Measurements from ENCODE around the gene KCNT1.
A peak's percentile ranks its signal among the peaks of the same experiment; 100 is the strongest.

KCNT1 gene

DNA sequence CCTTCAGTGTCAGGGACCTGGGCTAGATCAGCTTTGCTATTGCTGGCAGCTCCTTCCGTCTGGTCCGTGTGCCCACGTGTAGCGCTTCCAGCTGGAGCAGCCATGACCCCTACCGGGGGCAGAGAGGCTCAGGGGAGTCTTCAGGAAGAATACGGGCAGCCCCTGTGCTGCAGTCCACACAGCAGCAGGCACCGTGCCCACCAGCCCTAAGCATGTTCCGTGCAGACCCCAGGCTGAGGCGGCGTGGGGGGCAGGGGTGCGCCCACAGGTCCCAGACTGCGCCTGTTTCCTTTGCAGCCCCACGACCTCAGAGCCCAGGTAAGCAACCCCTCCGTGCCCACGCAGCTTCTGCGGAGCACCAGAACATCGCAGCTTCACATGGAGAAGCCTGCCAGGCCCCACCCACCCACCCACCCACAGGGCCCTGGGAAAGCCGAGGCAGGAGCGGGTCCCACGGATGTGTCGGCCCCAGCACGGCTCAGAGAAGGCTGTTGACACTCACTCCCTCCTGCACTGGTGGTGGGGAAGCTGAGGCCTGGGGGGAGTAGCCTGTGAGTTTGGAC lies 83.1 kb downstream of the KCNT1 start:
- DNase-seq (ENCODE audit: low spot score) = no peak

DNA sequence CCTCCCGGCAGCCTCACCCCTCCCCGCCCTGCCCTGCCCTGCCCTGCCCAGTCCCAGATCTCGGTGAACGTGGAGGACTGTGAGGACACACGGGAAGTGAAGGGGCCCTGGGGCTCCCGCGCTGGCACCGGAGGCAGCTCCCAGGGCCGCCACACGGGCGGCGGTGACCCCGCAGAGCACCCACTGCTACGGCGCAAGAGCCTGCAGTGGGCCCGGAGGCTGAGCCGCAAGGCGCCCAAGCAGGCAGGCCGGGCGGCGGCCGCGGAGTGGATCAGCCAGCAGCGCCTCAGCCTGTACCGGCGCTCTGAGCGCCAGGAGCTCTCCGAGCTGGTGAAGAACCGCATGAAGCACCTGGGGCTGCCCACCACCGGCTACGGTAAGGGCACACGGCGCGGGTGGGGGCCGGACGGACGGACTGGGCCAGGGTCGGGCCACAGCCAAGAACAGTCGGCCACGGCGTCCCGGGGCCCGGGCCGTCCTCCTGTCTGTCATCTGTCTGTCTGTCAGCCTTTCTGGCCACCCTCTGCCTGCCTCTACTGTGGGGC lies 84.2 kb downstream of the KCNT1 start:
- DNase-seq (ENCODE audit: low spot score) = no peak

DNA sequence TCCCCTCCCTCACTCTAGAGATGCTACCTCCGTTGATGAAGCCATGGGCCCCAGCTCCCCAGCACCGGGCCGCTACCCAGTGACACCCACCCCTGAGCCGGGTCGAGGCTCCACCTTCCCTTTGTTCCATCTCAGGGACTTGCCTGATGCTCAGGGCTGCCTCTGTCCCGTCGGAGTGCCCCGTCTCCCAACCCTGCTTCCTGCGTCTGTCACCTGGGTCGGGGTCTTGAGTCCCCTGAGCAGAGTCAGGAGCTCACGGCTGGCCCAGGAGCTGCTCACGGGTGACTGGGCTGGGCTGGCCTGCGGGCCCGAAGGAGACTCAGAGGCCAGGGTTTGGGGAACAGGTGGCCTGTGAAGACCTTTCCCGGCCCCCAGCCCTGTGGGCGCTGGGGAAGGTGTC lies 85.3 kb downstream of the KCNT1 start:
- DNase-seq (ENCODE audit: low spot score) = no peak

DNA sequence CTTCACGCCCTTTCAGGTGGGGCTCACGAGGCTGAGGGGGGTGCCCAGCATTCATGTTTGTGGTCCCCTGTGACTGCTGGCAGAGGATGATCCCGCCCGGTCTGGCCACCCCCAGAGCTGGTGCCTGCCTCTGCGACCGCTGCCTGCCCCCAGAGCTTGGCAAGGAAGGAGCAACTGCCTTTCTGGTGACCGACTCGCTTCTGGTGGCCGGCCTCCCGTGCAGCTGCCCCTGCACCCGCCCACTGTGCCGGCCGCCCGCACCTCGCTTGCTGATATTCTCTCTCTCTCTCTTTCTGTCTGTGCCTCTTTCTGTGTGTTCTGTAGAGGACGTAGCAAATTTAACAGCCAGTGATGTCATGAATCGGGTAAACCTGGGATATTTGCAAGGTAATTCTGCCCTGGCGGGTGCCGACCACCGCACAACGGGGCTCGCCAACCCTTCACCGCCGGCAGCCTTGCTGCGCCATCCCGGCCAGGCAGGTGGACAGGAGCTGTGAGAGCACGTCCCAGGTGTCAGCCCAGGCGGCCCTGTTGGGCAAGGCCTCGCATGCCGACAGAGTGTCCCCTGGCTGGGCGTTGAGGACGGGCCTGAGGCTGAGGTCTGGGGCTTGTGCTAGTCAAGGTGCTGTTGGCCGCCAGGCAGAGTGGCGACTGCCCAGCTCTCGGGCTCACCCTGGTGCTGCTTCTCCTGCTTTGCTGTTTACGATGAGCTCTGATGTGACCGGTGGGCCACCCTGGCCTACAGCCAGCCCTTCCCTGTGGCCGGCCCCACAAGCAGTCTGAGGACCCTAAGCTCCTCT lies 86.0 kb downstream of the KCNT1 start:
- no peak for DNase-seq (ENCODE audit: low spot score)

DNA sequence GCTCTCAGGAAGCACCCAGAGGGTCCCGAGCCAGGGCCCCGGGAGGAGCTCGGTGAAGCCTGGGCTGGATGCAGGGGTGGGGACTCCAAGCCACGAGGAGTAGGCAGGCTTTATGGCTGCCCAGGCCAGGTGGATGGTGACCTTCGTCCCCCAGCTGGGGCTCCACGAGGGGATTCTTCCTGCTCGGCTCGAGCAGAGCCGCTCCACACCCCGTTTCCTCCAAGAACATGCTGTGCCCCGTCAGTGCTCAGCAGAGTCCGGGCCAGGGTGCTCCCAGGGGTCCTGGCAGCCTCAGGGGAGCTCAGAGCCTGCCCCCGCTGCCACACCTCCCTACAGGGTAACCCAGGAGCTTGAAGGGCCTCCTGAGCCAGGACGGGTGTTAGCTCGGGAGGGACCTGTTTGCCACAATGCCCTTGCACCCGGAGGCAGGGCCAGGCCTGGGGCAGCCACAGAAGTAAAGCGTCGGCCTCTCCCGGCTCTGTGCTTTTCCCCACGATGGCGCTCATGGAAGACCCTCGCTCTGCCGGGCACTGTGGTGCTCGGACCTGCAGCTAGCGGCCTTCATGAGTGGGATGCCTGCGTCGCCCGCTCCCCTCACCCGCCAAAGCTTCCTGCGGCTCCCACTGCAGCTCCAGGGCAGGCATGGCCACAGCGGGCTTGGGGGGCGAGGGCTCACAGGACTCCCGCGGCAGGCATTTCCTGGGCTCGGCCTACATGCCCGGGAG lies 86.8 kb downstream of the KCNT1 start:
- no peak for DNase-seq (ENCODE audit: low spot score)

DNA sequence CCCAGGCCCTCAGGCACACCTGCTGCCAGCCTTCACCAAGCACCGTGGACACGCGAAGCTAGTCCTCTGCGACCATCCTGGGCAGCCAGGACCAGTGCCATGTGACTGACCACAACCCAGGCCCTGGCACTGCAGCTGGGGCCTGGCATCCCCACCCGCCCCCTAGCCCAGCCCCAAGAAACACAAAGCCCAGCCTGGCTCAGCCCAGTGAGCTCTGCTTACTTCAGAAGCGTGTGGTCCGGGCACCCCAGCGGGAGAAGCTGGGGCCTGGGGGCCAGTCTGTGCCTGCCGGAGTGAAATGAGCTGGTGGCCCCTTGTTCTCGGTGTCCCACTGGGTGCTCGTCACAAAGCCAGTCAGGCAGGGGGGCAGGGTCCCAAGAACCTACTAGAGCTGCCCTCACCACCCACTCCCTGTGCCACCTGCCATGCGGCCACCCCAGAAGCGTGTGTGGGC lies 87.9 kb downstream of the KCNT1 start:
- DNase-seq (ENCODE audit: low spot score) = no peak

DNA sequence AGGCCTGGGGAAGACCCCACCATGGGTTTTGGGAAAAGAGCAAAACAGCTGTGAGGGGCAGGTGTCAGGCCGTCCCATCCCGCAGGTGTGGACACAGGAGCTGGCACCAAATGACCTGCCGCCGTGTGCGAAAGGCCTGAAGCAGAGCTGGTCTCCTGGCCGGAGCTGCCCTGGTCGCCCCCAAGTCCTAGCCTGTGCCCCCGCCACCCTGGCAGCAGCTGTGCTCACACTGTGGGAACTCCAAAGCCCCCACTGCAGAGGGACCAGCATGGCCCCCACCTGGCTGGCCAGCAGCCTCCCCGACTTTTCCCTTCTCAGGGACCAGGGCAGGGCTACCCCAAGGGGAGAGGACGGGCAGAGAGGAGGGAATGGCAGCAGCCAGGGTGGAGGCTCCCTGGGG lies 88.4 kb downstream of the KCNT1 start:
- no peak for DNase-seq (ENCODE audit: low spot score)

DNA sequence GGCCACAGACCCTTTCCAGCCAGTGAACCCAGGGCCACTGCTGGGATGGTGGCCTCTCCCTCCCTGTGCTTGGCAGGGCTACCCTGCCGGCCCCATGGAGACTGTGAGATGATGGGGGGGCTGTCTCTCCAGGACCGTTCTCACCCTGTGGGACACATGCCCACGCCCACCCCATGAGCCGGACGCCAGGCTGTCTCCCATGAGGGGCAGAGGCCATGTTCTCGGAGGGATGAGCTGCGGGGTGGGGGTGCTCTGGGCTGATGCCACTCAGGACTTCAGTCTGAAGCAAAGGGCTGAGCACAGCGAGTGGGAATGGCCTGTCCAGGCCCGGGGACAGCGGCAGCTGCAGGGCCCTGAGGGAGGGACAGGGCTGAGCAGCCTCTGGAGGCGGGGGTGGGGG lies 88.9 kb downstream of the KCNT1 start:
- DNase-seq (ENCODE audit: low spot score) = no peak

DNA sequence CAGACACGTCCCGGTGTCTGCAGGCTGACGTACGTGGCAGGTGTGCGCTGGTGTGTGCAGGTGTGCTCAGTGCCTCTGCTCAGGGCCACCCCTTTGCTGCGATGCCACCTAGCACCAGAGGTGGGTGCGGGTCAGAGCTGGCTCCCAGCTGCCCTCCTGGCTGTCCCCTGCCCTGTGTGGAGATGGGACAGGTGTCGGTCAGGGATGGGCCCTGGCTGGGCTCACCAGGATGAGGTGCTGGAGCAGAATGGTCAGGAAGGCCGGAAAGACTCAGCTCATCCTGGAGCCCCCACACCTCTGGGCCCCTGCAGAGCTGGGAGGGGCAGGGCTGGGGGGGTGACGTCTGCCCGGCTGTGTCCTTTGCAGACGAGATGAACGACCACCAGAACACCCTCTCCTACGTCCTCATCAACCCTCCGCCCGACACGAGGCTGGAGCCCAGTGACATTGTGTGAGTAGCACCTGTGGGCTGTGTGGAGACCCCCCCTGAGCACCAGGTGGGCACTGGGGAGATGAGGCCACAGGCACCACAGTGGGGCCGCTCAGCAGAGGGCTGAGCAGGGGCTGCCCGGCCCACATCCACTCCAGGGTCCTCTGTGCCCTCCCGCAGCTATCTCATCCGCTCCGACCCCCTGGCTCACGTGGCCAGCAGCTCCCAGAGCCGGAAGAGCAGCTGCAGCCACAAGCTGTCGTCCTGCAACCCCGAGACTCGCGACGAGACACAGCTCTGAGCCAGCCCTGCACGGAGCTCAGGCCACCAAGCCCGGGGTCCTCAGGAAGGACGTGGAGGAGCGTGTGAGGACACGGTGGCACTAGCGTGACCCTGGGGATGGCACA lies 89.7 kb downstream of the KCNT1 start:
- DNase-seq (ENCODE audit: low spot score) = no peak

DNA sequence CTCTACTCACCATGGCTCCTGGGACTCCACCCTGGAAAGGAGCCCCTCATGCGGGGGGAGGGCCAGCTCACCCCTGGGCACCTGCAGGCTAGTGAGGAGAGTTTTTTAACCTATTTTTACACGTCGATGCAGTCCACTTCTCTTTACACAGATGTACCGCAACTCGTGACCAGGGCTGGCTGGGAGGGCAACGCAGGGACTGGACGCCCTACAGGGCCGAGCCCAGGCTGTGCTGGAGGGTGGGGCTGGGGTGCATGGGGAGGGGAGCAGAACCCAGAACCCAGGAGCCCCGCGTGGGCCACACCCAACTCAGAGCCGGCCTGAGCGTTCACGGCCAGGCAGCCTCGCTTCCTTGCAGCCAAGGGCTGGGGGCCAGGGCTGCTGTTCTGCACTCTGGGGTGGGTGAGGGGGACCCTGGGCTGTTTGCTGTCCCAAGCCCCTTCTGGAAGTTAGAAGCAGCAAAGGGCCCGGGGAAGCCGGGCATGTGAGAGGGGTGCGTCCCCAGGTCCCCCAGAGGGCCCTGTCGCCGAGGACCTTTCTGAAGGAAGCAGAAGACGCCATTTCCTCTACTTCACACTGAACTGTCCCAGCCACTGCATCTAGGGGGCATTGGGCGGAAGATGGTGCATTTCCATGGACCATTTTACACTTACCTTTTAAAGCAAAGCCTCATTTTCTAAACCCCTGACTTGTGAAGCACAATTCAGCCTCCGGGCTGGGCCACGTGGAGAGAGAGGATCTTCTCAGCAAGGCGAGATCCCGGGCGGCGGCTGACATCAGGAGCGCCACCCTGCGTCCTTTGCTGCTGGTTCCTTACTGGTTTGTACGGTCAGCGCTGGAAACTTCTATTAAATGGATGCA lies 90.5 kb downstream of the KCNT1 start:
- no peak for DNase-seq (ENCODE audit: low spot score)

DNA sequence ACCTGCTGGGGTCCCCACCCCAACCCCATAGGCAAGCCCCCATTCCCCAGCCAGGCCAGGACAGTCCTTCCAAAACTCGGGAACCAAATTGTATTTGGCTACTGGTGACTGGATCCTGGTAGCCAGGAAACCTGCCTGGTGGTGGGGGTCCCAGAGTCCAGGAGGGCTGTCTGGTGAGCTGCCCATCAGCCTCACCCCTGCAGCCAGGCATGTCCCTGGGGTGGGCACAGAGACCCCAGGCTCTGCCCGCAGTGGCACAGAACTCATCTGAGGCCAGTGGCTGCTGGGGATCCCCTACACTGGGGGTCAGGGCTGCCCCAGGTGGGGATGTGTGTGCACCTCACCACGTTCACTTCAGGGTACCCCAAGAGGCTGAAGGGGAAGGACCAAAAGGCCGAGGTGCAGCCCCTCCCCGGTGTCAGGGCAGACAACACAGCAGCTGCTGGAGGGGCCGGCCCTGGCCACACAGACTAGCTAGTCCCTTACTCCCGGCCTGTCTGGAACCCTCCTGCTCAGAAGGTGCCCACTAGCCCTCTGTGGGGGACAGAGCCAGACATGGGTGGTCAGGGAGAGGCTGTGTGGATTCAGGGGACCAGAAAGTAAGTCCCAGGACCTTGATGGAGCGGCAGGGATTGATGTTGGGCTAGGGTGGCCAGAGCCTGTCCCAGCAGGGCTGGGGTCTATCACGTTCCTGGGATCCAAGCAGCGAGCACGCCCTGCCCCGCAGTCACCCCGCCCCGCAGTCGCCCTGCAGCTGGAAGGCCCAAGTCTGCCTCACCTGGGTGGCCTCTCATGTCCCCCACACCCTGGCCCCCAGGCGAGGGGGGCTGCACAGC lies 91.5 kb downstream of the KCNT1 start:
- DNase-seq (ENCODE audit: low spot score) = no peak

DNA sequence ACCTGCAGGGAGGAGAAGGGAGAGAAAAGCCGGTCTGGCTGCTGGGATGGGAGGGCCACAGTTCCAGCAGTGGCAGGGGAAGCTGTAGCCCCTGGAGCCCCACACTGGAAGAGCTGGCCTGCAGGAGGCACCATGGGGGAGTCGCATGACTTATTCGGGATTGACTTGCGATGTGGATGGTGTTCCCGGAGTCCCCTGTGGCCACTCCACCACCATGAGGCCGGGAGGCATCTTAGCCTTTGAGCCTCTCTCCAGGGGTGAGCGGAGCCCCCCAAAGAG lies 92.0 kb downstream of the KCNT1 start:
- DNase-seq (ENCODE audit: low spot score) = no peak

DNA sequence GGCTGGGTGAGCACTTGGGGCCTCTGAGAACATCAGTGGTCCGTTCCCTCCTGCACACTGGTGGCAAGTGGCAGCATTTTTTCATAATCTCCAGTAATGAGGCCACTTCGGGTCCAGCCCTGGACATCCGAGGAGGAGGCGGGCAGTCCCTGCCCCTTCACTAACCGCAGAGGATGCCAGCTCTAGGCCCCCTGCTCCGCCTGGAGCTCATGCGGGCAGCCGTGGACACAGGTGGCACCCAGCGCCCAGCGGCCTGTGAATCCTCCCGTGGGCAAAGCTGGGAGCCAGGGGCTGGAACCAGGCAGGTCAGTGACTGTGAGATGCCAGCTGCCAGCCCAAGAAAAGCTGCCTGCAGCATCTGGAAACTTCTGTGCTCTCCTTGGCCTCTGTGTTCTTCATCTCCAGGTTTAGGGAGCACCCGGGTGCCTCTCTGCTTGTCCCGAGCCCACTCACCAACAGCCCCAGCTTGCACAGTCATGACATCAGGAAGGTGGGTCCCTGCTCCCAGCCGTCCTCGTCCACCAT lies 92.4 kb downstream of the KCNT1 start:
- no peak for DNase-seq (ENCODE audit: low spot score)

DNA sequence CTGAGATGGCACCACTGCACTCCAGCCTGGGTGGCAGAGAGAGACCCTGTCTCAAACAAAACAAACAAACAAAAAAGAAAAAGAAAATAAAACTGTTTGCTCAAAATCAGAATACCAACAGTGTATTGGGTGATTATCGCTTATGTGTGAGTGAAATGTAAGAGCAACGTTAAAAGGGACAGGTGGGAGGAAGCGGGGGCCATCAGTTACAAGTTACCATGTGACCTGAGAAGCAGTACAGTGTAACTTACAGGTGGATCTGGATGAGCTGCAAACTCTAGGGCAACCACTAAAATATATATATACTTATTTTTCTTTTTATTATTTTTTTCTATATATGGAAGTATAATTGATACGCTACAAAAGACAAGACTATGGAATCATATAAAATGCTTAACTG lies 93.4 kb downstream of the KCNT1 start:
- DNase-seq (ENCODE audit: low spot score) = no peak

DNA sequence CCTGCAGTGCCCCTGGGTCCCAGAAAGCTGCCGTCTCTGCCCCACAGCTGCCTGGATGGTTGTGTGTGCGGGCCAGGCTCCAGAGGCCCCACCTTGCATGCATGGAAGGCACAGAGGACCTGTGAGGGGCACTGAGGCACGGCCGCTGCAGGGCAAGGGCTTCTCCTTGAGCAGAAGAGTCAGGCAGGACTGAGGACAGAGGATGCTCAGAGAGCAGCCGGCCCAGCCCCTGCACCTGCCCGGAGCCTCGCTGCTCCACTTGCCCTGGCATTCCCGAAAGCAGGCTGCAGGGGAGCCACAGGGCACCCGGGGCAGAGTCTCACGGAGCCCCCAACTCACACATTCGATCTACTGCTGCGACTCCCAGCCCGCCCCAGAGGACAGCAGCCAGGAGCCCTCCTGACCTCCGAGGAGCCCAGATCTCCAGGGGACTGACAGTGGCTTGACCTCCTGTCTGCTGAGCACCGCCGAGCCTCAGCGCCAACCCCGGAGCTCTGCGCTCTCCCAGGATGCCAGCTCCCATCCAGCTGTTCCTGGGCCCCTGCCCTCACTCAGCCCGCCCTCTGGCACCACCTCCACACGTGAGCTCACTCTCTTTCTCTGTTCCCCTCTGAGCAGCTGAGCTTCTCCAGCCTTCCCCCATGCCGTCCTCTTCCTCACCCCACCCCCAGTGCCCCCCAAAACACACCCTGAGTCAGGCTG lies 95.0 kb downstream of the KCNT1 start:
- no peak for DNase-seq (ENCODE audit: low spot score)

DNA sequence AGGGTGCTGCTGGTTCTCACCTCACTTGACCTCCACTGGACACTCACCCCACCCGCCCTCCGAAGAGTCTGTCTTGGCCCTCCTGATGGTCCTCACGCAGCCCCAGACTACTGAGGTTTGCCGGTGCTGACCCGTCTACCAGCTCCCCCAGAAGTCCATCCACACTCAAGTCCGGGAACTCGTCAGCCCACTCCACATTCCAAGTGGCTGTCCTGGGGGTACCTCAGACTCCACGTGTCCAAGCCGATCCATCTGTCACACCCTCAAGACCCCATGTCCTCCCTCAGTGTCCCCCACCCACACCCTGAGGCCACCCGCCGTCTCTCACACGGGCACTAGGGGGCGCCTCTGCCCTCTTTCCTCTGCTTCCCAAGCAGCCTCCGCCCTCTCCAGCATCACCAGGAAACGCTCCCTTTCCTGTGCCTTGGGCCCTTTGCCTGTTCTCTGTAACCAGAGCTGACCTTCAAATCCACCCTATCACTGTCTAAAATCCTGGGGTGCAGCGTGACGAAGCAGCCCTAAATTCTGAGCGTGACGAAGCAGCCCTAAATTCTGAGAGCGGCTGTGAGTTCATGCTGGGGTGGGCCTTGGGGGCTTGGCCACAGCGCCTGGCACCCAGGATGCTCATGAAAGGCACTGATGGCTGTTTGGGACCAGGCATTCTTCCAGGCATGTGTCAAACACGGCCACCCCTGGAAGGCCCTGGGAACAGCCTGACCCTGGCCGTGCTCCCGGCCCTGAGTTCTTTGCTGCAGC lies 95.7 kb downstream of the KCNT1 start:
- DNase-seq (ENCODE audit: low spot score) = peak; percentile 27

DNA sequence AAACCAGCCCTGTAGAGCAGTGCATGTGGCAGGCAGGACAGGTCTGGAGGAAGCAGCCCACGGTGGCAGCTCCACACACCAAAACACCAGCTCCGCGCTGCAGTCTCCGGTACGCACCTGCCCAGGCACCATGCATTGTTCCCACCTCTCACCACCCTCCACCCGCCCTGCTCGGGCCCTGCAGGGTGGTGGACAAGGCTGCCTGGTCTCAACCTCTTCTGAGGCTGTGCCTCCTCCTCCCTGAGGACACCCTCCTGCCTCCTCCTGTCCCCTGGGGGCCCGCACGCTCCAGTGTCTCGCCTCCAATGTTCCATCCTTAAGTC lies 96.2 kb downstream of the KCNT1 start:
- no peak for DNase-seq (ENCODE audit: low spot score)

DNA sequence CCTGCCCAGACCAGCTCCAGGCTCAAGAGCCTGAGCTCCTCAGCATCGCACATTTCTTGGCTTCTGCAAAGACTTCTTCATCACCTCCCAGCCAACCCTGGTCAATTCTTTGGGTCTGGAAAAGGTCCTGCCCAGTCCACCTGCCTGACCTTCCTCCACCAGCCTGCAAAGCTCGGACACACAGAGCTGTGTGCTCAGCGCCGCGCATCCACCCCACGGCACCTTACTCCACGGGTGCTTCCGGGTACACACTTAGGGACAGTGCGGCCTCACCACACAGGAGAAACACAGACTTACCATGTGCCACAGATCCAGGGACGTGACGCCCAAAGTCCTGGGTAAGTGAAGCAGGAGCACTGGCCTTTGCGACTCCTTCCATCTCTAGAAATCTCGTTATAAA lies 97.3 kb downstream of the KCNT1 start:
- no peak for DNase-seq (ENCODE audit: low spot score)

DNA sequence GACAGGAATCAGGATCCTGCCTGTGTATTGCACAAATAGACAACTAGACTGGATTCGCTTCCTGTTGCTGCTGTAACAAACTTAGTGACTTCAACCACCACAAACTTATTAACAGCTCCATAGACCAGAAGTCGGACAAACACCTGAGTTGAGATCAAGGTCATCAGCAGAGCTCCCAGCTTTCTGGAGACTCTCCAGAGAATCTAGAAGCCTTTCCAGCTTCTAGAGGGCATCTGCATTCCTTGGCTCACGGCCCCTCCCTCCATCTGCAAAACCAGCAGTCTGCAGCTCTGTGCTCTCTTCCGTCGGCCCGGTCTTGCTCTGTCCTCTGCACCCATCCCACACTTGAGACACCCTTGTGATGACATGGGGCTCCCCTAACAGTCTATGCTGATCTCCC lies 99.1 kb downstream of the KCNT1 start:
- no peak for DNase-seq (ENCODE audit: low spot score)
